GM18909 (cell line): ENCODE results near the gene CCDC97.

Experiments
- ATAC-seq: cut with Tn5 transposase; IDR thresholded peaks from one replicate; pipeline ENCODE4 v1.9.1; 2021; ENCODE audit warnings: mild to moderate bottlenecking; ENCODE audit not compliant: unreplicated experiment, poor library complexity

CCDC97 gene

GRCh38 chr19:41318696-41319499, 8.9 kb downstream of the CCDC97 start:
- no peak for ATAC-seq

GRCh38 chr19:41319500-41320184, 9.7 kb downstream of the CCDC97 start:
- ATAC-seq = no peak

GRCh38 chr19:41320185-41320518, 10.2 kb downstream of the CCDC97 start:
- ATAC-seq = no peak

GRCh38 chr19:41320568-41320967, 10.6 kb downstream of the CCDC97 start:
- ATAC-seq = no peak

- ATAC-seq = no peak
Measured at GRCh38 chr19:41321204-41321599, 11.2 kb downstream of the CCDC97 start.

GRCh38 chr19:41321600-41322270, 11.8 kb downstream of the CCDC97 start:
- no peak for ATAC-seq

- ATAC-seq = no peak
Measured at GRCh38 chr19:41322451-41322850, 12.5 kb downstream of the CCDC97 start.

- ATAC-seq = no peak
Measured at GRCh38 chr19:41323023-41323422, 13.1 kb downstream of the CCDC97 start.

GRCh38 chr19:41323430-41324125, 13.6 kb downstream of the CCDC97 start:
- ATAC-seq = no peak

- ATAC-seq = no peak
Measured at GRCh38 chr19:41324231-41324702, 14.3 kb downstream of the CCDC97 start.

- no peak for ATAC-seq
Measured at GRCh38 chr19:41324921-41325639, 15.1 kb downstream of the CCDC97 start.

GRCh38 chr19:41325640-41325946, 15.6 kb downstream of the CCDC97 start:
- no peak for ATAC-seq

GRCh38 chr19:41325947-41326706, 16.2 kb downstream of the CCDC97 start:
- ATAC-seq = no peak

GRCh38 chr19:41327076-41327575, 17.2 kb downstream of the CCDC97 start:
- no peak for ATAC-seq

- peak; percentile 67 for ATAC-seq
Measured at GRCh38 chr19:41327576-41328156, 17.7 kb downstream of the CCDC97 start.

- ATAC-seq = peak; percentile 7
Measured at GRCh38 chr19:41328157-41328841, 18.3 kb downstream of the CCDC97 start.

GRCh38 chr19:41328842-41329225, 18.9 kb downstream of the CCDC97 start:
- ATAC-seq = no peak

- no peak for ATAC-seq
Measured at GRCh38 chr19:41330481-41330880, 20.5 kb downstream of the CCDC97 start.
